Parathyroid adenoma (tissue), 2 donors: Measurements from ENCODE around the gene BDKRB2.

Experiments
- H2AFZ ChIP-seq: fragments of 300-600 bp; sonication (generic); one replicate; pipeline ENCODE4 v1.7.0; 2017; ENCODE audit warnings: antibody characterized with exemption, mild to moderate bottlenecking
- H3K27ac ChIP-seq: fragments of 300-600 bp; sonication (generic); one replicate; pipeline ENCODE4 v1.7.0; 2017
- H3K27me3 ChIP-seq: fragments of 300-600 bp; sonication (generic); one replicate; pipeline ENCODE4 v1.7.0; 2017; ENCODE audit warnings: low read length; ENCODE audit not compliant: control insufficient read depth, insufficient read depth
- H3K36me3 ChIP-seq: fragments of 300-600 bp; sonication (generic); one replicate; pipeline ENCODE4 v1.7.0; 2017; ENCODE audit warnings: low read length; ENCODE audit not compliant: control insufficient read depth, insufficient read depth
- H3K4me1 ChIP-seq: fragments of 300-600 bp; sonication (generic); one replicate; pipeline ENCODE4 v1.7.0; 2017; ENCODE audit warnings: control low read depth
- H3K4me2 ChIP-seq: fragments of 300-600 bp; sonication (generic); one replicate; pipeline ENCODE4 v1.7.0; 2017; ENCODE audit warnings: low read length
- H3K4me3 ChIP-seq: fragments of 300-600 bp; sonication (generic); one replicate; pipeline ENCODE4 v1.7.0; 2017; ENCODE audit warnings: low read depth, low read length
- H3K79me2 ChIP-seq: fragments of 300-600 bp; sonication (generic); one replicate; pipeline ENCODE4 v1.7.0; 2017; ENCODE audit warnings: control low read depth
- H3K9ac ChIP-seq: fragments of 300-600 bp; sonication (generic); one replicate; pipeline ENCODE4 v1.7.0; 2017; ENCODE audit warnings: mild to moderate bottlenecking
- H3K9me3 ChIP-seq: fragments of 300-600 bp; sonication (generic); one replicate; pipeline ENCODE4 v1.7.0; 2017; ENCODE audit warnings: low read length; ENCODE audit not compliant: control insufficient read depth
- TF ChIP-seq, protein P1 (sequence below): fragments of 300-600 bp; sonication (generic); IDR thresholded peaks from one replicate; pipeline ENCODE4 v1.7.0; 2017; ENCODE audit warnings: antibody characterized with exemption, mild to moderate bottlenecking
- donor health status: primary hyperparathyroidism.

The BDKRB2 gene

DNA sequence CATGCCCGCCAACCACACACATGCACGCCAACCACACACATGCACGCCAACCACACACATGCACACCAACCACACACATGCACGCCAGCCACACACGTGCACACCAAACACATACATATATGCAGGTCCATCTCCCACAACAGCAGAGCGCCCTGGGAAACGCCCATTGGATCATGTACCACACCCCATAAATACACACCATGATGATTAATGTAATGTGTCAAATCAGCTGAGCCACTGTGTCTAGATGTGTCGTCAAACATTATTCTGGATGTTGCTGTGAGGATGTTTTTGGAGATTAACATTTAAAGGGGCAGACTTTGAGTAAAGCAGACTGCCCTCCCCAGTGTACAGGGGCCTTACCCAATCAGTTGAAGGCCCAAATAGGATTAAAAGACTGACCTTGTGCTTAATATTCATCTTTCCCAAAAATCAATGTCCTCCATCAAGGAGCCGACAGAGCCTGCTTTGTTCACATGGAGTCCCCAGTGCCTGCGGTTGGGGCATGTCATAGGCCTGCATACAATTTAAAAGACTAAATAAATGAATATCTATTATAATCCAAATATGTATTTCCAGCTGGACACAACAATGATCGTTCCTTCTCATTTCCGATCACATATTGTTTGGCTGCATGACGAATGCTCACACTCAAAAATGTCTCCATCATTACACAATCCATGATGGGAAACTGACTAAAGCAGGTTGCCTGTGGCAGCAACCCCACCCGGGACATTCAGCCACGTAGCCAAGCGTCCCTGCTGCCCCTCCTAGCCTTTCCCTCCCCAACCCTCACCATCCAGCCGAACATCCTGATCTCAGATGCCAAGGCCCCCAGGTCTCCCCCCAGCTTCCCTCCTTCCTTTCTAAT, 23.2 kb upstream of the BDKRB2 start:
- Histone ChIP-seq H2AFZ (no peak overlapping the region), H3K9ac (no peak overlapping the region), H3K9me3 (no peaks in the 10 kb centered on the region), H3K79me2 (no peaks in the 10 kb centered on the region), H3K36me3 (no peaks in the 10 kb centered on the region), H3K27ac (peak overlapping the region; percentile 60), H3K4me2 (no peak overlapping the region), H3K4me1 (no peaks in the 10 kb centered on the region), H3K27me3 (no peaks in the 10 kb centered on the region), H3K4me3 (no peak overlapping the region)
- TF ChIP-seq, protein P1, sequence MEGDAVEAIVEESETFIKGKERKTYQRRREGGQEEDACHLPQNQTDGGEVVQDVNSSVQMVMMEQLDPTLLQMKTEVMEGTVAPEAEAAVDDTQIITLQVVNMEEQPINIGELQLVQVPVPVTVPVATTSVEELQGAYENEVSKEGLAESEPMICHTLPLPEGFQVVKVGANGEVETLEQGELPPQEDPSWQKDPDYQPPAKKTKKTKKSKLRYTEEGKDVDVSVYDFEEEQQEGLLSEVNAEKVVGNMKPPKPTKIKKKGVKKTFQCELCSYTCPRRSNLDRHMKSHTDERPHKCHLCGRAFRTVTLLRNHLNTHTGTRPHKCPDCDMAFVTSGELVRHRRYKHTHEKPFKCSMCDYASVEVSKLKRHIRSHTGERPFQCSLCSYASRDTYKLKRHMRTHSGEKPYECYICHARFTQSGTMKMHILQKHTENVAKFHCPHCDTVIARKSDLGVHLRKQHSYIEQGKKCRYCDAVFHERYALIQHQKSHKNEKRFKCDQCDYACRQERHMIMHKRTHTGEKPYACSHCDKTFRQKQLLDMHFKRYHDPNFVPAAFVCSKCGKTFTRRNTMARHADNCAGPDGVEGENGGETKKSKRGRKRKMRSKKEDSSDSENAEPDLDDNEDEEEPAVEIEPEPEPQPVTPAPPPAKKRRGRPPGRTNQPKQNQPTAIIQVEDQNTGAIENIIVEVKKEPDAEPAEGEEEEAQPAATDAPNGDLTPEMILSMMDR: no peak

DNA sequence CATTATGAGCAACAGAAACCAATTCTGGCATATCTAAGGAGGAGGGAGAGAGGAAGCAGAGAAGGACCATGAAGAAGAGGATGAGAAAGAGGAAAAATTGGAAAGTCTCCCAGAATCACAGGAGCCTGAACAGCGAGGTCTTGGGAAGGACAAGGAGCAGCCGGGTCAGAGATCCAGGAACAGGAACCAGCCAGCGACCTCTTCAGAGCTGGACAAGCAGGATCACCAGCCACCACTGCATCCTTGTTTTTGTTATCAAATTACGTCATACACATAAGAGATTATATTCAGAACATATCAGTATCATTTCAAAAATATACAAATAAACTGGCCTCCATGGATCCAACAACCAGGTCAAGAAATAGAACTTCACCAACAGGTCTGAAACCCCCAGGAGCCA, 22.1 kb upstream of the BDKRB2 start:
- H3K4me2 ChIP-seq: no peak overlapping the region
- H3K9me3 ChIP-seq: no peaks in the 10 kb centered on the region
- no peaks in the 10 kb centered on the region for H3K79me2 ChIP-seq
- H3K27ac ChIP-seq: peak overlapping the region; percentile 60
- no peaks in the 10 kb centered on the region for H3K36me3 ChIP-seq
- no peak overlapping the region for H3K4me3 ChIP-seq
- no peaks in the 10 kb centered on the region for H3K4me1 ChIP-seq
- no peak overlapping the region for H2AFZ ChIP-seq
- no peak overlapping the region for H3K9ac ChIP-seq
- no peaks in the 10 kb centered on the region for H3K27me3 ChIP-seq
- TF ChIP-seq, protein P1: no peak

DNA sequence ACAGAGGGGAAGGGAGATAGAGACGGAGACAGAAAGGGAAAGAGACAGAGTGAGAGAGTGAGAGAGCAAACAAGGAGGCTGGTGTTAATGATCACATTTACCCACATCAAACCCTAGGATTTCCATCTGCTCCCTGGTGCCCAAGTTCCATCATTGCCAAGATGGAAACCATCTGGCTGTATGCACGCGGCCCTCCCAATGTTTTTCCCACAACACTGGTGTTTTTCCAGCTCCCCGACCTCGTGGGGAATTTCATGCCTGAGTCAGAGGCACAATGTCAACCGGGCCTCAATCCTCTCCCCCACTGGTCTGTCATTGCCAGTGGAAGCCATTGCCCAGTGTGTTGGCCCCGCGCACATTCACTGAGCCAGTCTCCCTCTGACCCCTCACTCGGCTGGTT, 19.9 kb upstream of the BDKRB2 start:
- Histone ChIP-seq H3K4me3 (no peak overlapping the region), H3K4me2 (no peak overlapping the region), H3K36me3 (no peaks in the 10 kb centered on the region), H3K27me3 (no peaks in the 10 kb centered on the region), H3K79me2 (no peaks in the 10 kb centered on the region), H3K4me1 (no peaks in the 10 kb centered on the region), H2AFZ (no peak overlapping the region), H3K9ac (no peak overlapping the region), H3K9me3 (no peaks in the 10 kb centered on the region), H3K27ac (no peak overlapping the region)
- TF ChIP-seq, protein P1: no peak

DNA sequence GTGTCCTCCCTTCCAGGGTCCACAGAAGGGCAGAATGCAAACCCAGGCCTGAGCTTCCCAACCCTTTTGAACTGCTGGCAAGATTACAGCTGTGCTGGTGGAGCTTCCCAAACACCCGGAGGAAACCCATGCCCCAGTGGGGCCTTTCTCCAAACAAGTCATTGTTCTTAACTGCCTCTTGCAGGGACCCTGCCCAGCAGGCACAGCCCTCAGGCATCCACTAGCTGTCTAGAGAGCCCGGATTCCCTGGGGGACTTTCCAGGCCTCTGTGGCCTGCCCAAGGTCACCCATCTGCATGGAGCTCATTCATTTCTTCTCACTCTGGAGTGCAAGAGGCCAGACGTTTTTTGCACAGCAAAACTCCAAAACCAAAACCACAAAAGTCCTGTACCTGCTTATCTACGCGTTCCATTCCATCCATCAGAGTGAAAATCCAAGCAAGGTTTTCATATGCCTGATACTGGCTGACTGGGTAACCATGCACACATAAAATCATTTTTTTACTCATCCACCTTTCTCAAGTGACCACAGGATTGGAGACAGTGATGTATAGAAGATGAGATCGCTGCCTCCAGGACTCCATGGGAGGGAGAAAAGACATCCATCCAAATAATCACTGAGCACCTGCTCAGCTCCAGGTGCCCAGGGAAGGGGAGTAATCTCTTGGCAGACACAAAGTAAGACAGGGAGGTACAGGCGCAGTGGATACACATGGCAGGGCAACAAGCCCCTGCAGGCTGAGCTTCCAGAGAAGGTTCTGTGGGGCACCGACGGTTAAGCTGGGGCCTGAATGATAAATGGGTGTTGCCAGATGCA, 17.2 kb upstream of the BDKRB2 start:
- Histone ChIP-seq H3K4me2 (no peak overlapping the region), H2AFZ (no peak overlapping the region), H3K79me2 (no peaks in the 10 kb centered on the region), H3K36me3 (no peaks in the 10 kb centered on the region), H3K4me3 (no peak overlapping the region), H3K9ac (no peak overlapping the region), H3K27me3 (no peaks in the 10 kb centered on the region), H3K27ac (no peak overlapping the region), H3K9me3 (no peaks in the 10 kb centered on the region), H3K4me1 (no peaks in the 10 kb centered on the region)
- TF ChIP-seq, protein P1: no peak
